ENCODE data around the gene GCNT4. TPM values are rescaled to one million over a fixed set of nuclear protein-coding genes. Genes with fewer than 3 reads are reported as not detected.

The GCNT4 gene
- total and polyA plus RNA-seq, 2 donors (not counting 3 experiments of a cell fraction or from before 2014, with no cell fraction given), result not detected

GRCh38 chr5:75091597-75091996, 39.2 kb upstream of the GCNT4 start:
- POLR2A ChIA-PET, result no interaction called here
- CTCF ChIA-PET, result interaction anchor here (1.1 kb wide), 1 partner anchor 19 kb away, joined by 3 read pairs; no protein-coding TSS in a partner anchor
- Histone ChIP-seq H3K36me3 (ENCODE audit: control insufficient read depth in 2 of 2, extremely low read depth in 1 of 2, insufficient read depth in 2 of 2, low read length in 2 of 2) (no peaks in the 10 kb centered on the region), H3K79me2 (ENCODE audit: control insufficient read depth, insufficient read depth, low read length) (no peaks in the 10 kb centered on the region), H3K9ac (replicated peaks; ENCODE audit: extremely low read depth, insufficient read depth, low read length) (no peak overlapping the region), H3K4me3 (replicated peaks in 1 of 3; ENCODE audit: insufficient read depth in 1 of 3, low read depth in 1 of 3, low read length in 3 of 3) (no peak overlapping the region), H3K27ac (ENCODE audit: insufficient read depth, low read depth, low read length) (no peak overlapping the region), H3K9me3 (replicated peaks; ENCODE audit: control insufficient read depth, insufficient read depth, low read length) (no peaks in the 10 kb centered on the region), H3K9me1 (replicated peaks; ENCODE audit: control insufficient read depth, extremely low read depth, insufficient read depth, low read length) (no peaks in the 10 kb centered on the region), H2AFZ (ENCODE audit: low read depth, low read length) (no peak overlapping the region), H3K4me1 (ENCODE audit: control insufficient read depth, extremely low read depth, insufficient read depth, low read length) (no peaks in the 10 kb centered on the region), H3K27me3 (ENCODE audit: control insufficient read depth in 2 of 2, insufficient read depth in 2 of 2, low read length in 2 of 2) (peaks cover 6 to 14% of the 10 kb centered on the region in 2 experiments), H4K20me1 (replicated peaks; ENCODE audit: control insufficient read depth, extremely low read depth, insufficient read depth, low read length) (no peaks in the 10 kb centered on the region), H3K4me2 (ENCODE audit: insufficient read depth, low read length) (no peak overlapping the region)
- DNase-seq (ENCODE audit: low read depth, low spot score), result no peak
- no peak for FAIRE-seq
- TF ChIP-seq CTCF (IDR thresholded peaks at IDR 0.05; ENCODE audit: extremely low read depth in 1 of 2, insufficient read depth in 1 of 2, low read depth in 1 of 2, low read length in 2 of 2), result no peak
- no TSS peak for BruUV-seq (replicated peaks)
- dilution Hi-C loops (cut with MboI; ENCODE audit: extremely low pct_ligation_motif_present, low sequenced_read_pairs), result no loop called here
- intact Hi-C loops (cut with micrococcal nuclease), result no loop called here

- DNase-seq (ENCODE audit: low read depth, low spot score) (no peak), FAIRE-seq (no peak)
- Histone ChIP-seq H3K9me1 (replicated peaks; ENCODE audit: control insufficient read depth, extremely low read depth, insufficient read depth, low read length) (no peaks in the 10 kb centered on the region), H3K79me2 (ENCODE audit: control insufficient read depth, insufficient read depth, low read length) (no peaks in the 10 kb centered on the region), H3K9me3 (replicated peaks; ENCODE audit: control insufficient read depth, insufficient read depth, low read length) (no peaks in the 10 kb centered on the region), H3K27me3 (ENCODE audit: control insufficient read depth in 2 of 2, insufficient read depth in 2 of 2, low read length in 2 of 2) (peaks cover 6 to 14% of the 10 kb centered on the region in 2 experiments), H2AFZ (ENCODE audit: low read depth, low read length) (no peak overlapping the region), H3K4me3 (replicated peaks in 1 of 3; ENCODE audit: insufficient read depth in 1 of 3, low read depth in 1 of 3, low read length in 3 of 3) (no peak overlapping the region), H3K27ac (ENCODE audit: insufficient read depth, low read depth, low read length) (no peak overlapping the region), H4K20me1 (replicated peaks; ENCODE audit: control insufficient read depth, extremely low read depth, insufficient read depth, low read length) (no peaks in the 10 kb centered on the region), H3K4me1 (ENCODE audit: control insufficient read depth, extremely low read depth, insufficient read depth, low read length) (no peaks in the 10 kb centered on the region), H3K4me2 (ENCODE audit: insufficient read depth, low read length) (no peak overlapping the region), H3K36me3 (ENCODE audit: control insufficient read depth in 2 of 2, extremely low read depth in 1 of 2, insufficient read depth in 2 of 2, low read length in 2 of 2) (no peaks in the 10 kb centered on the region), H3K9ac (replicated peaks; ENCODE audit: extremely low read depth, insufficient read depth, low read length) (no peak overlapping the region)
- TF ChIP-seq POLR2A (IDR thresholded peaks at IDR 0.05; ENCODE audit: low read depth, low read length) (no peak), EZH2 (IDR thresholded peaks at IDR 0.05; ENCODE audit: borderline replicate concordance, low read depth, low read length, severe bottlenecking) (no peak), FOS (IDR thresholded peaks at IDR 0.05; ENCODE audit: borderline replicate concordance, insufficient read depth, low read length) (no peak), CTCF (IDR thresholded peaks at IDR 0.05; ENCODE audit: extremely low read depth in 1 of 2, insufficient read depth in 1 of 2, low read depth in 1 of 2, low read length in 2 of 2) (no peak), JUN (IDR thresholded peaks at IDR 0.05; ENCODE audit: borderline replicate concordance, insufficient read depth, insufficient read length, low read depth) (no peak), MAX (IDR thresholded peaks at IDR 0.05; ENCODE audit: insufficient read depth, insufficient read length) (no peak), GATA2 (IDR thresholded peaks at IDR 0.05; ENCODE audit: insufficient read depth, insufficient read length, low read depth, low read length) (no peak), MYC (IDR thresholded peaks at IDR 0.05; ENCODE audit: low read depth, low read length) (no peak), POLR2AphosphoS5 (IDR thresholded peaks at IDR 0.05; ENCODE audit: insufficient read depth, low read depth, low read length) (no peak)
- ChIA-PET CTCF (interaction anchor here (0.9 kb wide), 1 partner anchor 17 kb away, joined by 3 read pairs; no protein-coding TSS in a partner anchor), POLR2A (no interaction called here)
- intact Hi-C loops (cut with micrococcal nuclease), result no loop called here
- dilution Hi-C loops (cut with MboI; ENCODE audit: extremely low pct_ligation_motif_present, low sequenced_read_pairs), result no loop called here
- BruUV-seq (replicated peaks), result no TSS peak
Measured at GRCh38 chr5:75089662-75090061, 37.3 kb upstream of the GCNT4 start.
